Right atrium auricular region (tissue), 2 donors: ENCODE results near the gene RNF111. TPM values are rescaled to one million over a fixed set of nuclear protein-coding genes. Genes with fewer than 3 reads are reported as not detected.

Source experiments
- DNase-seq: peaks from one replicate; pipeline ENCODE4 v3.0.0-alpha.2; 2019; ENCODE audit warnings: low spot score
- H3K27ac ChIP-seq, 2 donors: fragments of 200-600 bp; sonication (generic); 1 replicate in 1 of 2; 2 replicates in 1 of 2; pipeline ENCODE4 v1.5.1; 2016 to 2019
- H3K27me3 ChIP-seq, 2 donors: fragments of 200-600 bp; sonication (generic); one replicate each; pipeline versions ENCODE4 v1.5.1 to v1.6.0; 2017 to 2019
- H3K36me3 ChIP-seq: fragments of 200-600 bp; sonication (generic); one replicate; pipeline ENCODE4 v1.5.1; 2016
- H3K4me1 ChIP-seq, 2 donors: fragments of 200-600 bp; sonication (generic); one replicate each; pipeline versions ENCODE4 v1.5.1 to v1.6.0; 2017 to 2019
- H3K4me3 ChIP-seq, 2 donors: fragments of 200-600 bp; sonication (generic); 1 replicate in 1 of 2; 2 replicates in 1 of 2; pipeline ENCODE4 v1.5.1; 2017 to 2019; ENCODE audit warnings: mild to moderate bottlenecking in 1 of 2, moderate library complexity in 1 of 2
- H3K9me3 ChIP-seq, 2 donors: fragments of 200-600 bp; sonication (generic); one replicate each; pipeline ENCODE4 v1.5.1; 2019
- total RNA-seq, 2 donors: library from RNA; depleted of rRNA; stranded (reverse); fragments of >200 nt; gene quantifications; one replicate each; pipeline ENCODE4 v1.1.0, GENCODE V29; 2016
- TF ChIP-seq, protein P1 (sequence below), 2 donors: fragments of 200-600 bp; sonication (generic); IDR thresholded peaks; one replicate each; pipeline ENCODE4 v1.5.1; 2019; ENCODE audit warnings: antibody characterized with exemption in 2 of 2

RNF111 gene
- total RNA-seq, 2 donors from 2014 or later, result 9.3 to 15.6 TPM

DNA sequence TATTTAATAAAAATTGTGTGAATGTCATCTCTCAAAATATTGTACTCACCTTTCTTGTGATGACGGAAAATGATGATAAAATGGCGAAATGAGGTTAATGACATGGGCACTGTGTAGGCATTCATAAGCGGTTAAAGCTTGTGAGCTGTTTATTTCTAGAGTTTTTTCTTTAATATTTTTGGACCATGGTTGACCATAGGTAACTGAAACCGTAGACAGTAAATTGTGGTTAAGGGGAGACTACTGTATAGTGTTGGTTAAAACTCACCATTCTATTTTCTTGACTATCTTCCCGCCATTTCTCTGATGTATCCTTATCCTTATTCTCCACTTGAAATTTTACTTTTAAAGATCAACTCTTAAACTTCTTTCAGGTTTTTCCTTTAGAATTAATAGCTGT is 14.5 kb downstream of the RNF111 start:
- H3K27ac ChIP-seq, result no peak overlapping the region
- no peaks in the 10 kb centered on the region for H3K4me1 ChIP-seq
- TF ChIP-seq, protein P1, sequence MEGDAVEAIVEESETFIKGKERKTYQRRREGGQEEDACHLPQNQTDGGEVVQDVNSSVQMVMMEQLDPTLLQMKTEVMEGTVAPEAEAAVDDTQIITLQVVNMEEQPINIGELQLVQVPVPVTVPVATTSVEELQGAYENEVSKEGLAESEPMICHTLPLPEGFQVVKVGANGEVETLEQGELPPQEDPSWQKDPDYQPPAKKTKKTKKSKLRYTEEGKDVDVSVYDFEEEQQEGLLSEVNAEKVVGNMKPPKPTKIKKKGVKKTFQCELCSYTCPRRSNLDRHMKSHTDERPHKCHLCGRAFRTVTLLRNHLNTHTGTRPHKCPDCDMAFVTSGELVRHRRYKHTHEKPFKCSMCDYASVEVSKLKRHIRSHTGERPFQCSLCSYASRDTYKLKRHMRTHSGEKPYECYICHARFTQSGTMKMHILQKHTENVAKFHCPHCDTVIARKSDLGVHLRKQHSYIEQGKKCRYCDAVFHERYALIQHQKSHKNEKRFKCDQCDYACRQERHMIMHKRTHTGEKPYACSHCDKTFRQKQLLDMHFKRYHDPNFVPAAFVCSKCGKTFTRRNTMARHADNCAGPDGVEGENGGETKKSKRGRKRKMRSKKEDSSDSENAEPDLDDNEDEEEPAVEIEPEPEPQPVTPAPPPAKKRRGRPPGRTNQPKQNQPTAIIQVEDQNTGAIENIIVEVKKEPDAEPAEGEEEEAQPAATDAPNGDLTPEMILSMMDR (IDR thresholded peaks at IDR 0.05), result no peak
- DNase-seq, result no peak
- H3K36me3 ChIP-seq, result peaks cover 3% of the 10 kb centered on the region
- no peaks in the 10 kb centered on the region for H3K9me3 ChIP-seq
- no peaks in the 10 kb centered on the region for H3K27me3 ChIP-seq
- no peak overlapping the region for H3K4me3 ChIP-seq

DNA sequence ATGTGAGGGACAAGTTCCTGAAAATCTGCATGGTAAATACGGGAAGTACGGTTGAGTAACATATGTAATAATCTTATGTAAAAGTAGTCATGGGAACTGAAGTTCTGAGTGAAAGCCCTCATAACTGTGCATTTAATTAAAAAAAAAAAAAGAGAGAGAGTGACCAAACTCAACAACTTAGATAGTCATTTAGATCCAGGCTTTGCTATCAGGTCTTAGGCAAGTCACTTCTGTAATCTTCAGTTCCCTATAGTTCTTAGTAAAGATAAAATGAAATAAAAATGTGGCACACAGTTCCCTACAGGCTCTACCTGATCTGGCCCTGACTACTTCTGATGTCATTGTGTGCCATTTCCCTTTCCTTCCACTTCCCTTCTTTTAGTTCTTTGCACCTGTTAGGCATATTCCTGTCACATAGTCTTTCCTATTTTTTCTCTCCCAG is 15.0 kb downstream of the RNF111 start:
- no peak for DNase-seq
- no peak overlapping the region for H3K4me3 ChIP-seq
- H3K27ac ChIP-seq, result no peak overlapping the region
- no peaks in the 10 kb centered on the region for H3K4me1 ChIP-seq
- no peaks in the 10 kb centered on the region for H3K27me3 ChIP-seq
- peaks cover 3% of the 10 kb centered on the region for H3K36me3 ChIP-seq
- no peaks in the 10 kb centered on the region for H3K9me3 ChIP-seq
- TF ChIP-seq, protein P1 (IDR thresholded peaks at IDR 0.05), result no peak

DNA sequence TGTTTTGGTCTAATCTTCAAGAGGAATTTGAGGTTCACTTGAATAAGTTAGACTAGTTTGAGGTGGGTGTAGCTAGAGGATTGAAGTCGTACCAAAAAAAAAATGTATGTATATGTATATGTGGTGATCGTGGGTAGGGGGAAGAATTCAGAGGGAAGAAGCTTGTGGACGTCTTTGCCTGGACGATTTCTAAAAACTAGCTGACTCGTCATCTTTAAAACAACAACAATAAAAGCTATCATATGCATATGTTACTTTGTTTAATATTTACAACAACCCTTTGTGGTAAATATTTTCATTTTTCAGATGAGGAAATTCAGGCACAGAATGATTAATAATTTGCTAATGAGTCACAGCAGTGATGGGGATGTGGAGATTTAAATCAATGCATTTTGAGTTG is 18.1 kb downstream of the RNF111 start:
- TF ChIP-seq, protein P1 (IDR thresholded peaks at IDR 0.05), result no peak

DNA sequence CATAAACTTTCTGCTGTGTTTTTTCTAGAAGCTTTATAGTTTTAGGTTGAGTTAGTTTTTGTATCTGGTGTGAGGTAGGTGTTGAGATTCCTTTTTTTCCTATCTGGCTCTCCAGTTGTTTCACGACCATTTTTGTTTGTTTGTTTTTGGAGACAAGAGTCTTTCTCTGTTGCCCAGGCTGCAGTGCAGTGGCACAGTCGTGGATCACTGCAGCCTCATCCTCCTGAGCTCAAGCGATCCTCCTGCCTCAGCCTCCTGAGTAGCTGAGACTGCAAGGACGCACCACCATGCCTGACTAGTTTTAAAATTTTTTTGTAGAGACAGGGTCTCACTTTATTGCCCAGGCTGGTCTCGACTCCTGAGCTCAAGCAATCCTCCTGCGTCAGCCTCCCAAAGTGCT is 20.6 kb downstream of the RNF111 start:
- no peaks in the 10 kb centered on the region for H3K4me1 ChIP-seq
- peaks cover 3% of the 10 kb centered on the region for H3K36me3 ChIP-seq
- H3K27ac ChIP-seq, result no peak overlapping the region
- H3K27me3 ChIP-seq, result no peaks in the 10 kb centered on the region
- no peak for DNase-seq
- TF ChIP-seq, protein P1 (IDR thresholded peaks at IDR 0.05), result no peak
- no peaks in the 10 kb centered on the region for H3K9me3 ChIP-seq
- H3K4me3 ChIP-seq, result no peak overlapping the region

More for the DNA sequence above, 18.1 kb downstream of the RNF111 start:
- Histone ChIP-seq H3K27me3 (no peaks in the 10 kb centered on the region), H3K27ac (no peak overlapping the region), H3K4me3 (no peak overlapping the region), H3K4me1 (no peaks in the 10 kb centered on the region), H3K36me3 (peaks cover 3% of the 10 kb centered on the region), H3K9me3 (no peaks in the 10 kb centered on the region)
- DNase-seq, result no peak

DNA sequence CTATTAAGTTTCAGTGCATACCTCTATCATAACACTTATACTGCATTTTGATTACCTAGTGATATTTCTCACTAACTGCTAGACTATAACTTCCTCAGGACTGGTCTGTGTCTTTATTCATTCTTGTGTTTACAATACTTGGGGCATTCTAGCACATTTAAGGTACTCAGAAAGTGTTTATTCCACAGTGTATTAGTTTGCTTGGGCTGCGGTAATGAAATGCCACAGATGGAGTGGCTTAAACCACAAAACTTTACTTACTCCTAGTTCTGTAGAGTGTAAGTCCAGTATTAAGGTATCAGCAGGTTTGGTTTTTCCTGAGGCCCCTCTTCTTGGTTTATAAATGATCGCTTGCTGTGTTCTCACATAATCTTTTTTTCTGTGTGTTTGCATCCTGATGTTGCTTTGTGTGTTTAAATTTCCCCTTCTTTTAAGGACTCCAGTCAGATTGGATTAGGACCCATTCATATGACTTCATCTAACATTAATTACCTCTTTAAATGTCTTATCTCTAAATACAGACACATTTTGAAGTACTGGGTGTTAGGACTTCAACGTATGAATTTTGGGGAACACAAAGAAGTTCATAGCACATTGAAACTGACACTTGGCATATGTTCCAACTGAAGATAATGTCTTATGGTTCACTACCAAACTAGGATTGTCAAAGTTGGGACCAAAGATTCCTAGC is 23.9 kb downstream of the RNF111 start:
- no peak for DNase-seq
- Histone ChIP-seq H3K9me3 (no peaks in the 10 kb centered on the region), H3K4me1 (peaks cover 0 to 5% of the 10 kb centered on the region in 2 donors), H3K4me3 (no peak overlapping the region), H3K27ac (no peak overlapping the region), H3K36me3 (no peaks in the 10 kb centered on the region), H3K27me3 (no peaks in the 10 kb centered on the region)
- TF ChIP-seq, protein P1 (IDR thresholded peaks at IDR 0.05), result no peak
